K562 (cell line): ENCODE measurements around the gene SH3BP5. TPM values are rescaled to one million over a fixed set of nuclear protein-coding genes. Genes with fewer than 3 reads are reported as not detected.

Experiments
- CBFA2T3 ChIP-seq: fragments of 450-650 bp; IDR thresholded peaks from 2 replicates; pipeline ENCODE4 v1.6.1; 2017
- ERF ChIP-seq: fragments of 450-650 bp; formaldehyde crosslinking; IDR thresholded peaks from 2 replicates; pipeline ENCODE4 v1.4.0; 2020; ENCODE audit warnings: mild to moderate bottlenecking, mixed read lengths
- FOXJ3 ChIP-seq: sonication (generic); formaldehyde crosslinking; IDR thresholded peaks from 2 replicates; pipeline ENCODE4 v1.4.0; 2020; ENCODE audit warnings: mild to moderate bottlenecking, missing genetic modification reagents
- GTF2A2 ChIP-seq: IDR thresholded peaks from 2 replicates; pipeline ENCODE4 v1.6.1; 2016; ENCODE audit warnings: mild to moderate bottlenecking, missing genetic modification characterization, missing compliant biosample characterization
- HEY1 ChIP-seq: fragments of 250-450 bp; sonication (Bioruptor Pico); IDR thresholded peaks from 2 replicates; pipeline ENCODE4 v1.5.0; 2020; ENCODE audit warnings: mild to moderate bottlenecking, moderate library complexity, borderline replicate concordance
- MTA1 ChIP-seq: fragments of 450-650 bp; IDR thresholded peaks from 2 replicates; pipeline ENCODE4 v1.6.1; 2017; ENCODE audit warnings: borderline replicate concordance
- NCOR1 ChIP-seq: fragments of 450-650 bp; IDR thresholded peaks from 2 replicates; pipeline ENCODE4 v1.6.1; 2016; ENCODE audit warnings: mild to moderate bottlenecking, moderate library complexity
- NFE2L1 ChIP-seq: fragments of 450-650 bp; IDR thresholded peaks from 2 replicates; pipeline ENCODE4 v1.6.1; 2016; ENCODE audit warnings: missing genetic modification characterization, low read depth, mild to moderate bottlenecking, missing compliant biosample characterization, moderate library complexity, borderline replicate concordance
- PCBP2 ChIP-seq: fragments of 200-400 bp; formaldehyde crosslinking; IDR thresholded peaks from 2 replicates; pipeline ENCODE4 v1.6.1; 2018; ENCODE audit warnings: low read length, low read depth, mild to moderate bottlenecking, moderate library complexity; ENCODE audit not compliant: poor library complexity, severe bottlenecking
- PHB2 ChIP-seq: fragments of 450-650 bp; IDR thresholded peaks from 2 replicates; pipeline ENCODE4 v1.6.1; 2017; ENCODE audit warnings: low read depth
- POLR3A ChIP-seq: IDR thresholded peaks from 2 replicates; pipeline ENCODE4 v1.6.1; 2011; ENCODE audit warnings: borderline replicate concordance, mild to moderate bottlenecking, moderate library complexity; ENCODE audit not compliant: insufficient read length, insufficient read depth; ENCODE audit errors: extremely low read depth
- RHOXF2B ChIP-seq: fragments of 250-450 bp; sonication (Bioruptor Pico); conservative IDR thresholded peaks from 2 replicates; pipeline ENCODE4 v1.5.1; 2021
- SIN3B ChIP-seq: fragments of 450-650 bp; IDR thresholded peaks from 2 replicates; pipeline ENCODE4 v1.6.1; 2017; ENCODE audit warnings: low read depth, mild to moderate bottlenecking, moderate library complexity
- SMAD1 ChIP-seq: fragments of 150-350 bp; IDR thresholded peaks from 2 replicates; pipeline ENCODE4 v1.6.1; 2014; ENCODE audit warnings: low read length, low read depth; ENCODE audit not compliant: partially characterized antibody
- SMARCE1 ChIP-seq: fragments of 450-650 bp; IDR thresholded peaks from 2 replicates; pipeline ENCODE4 v1.7.1; 2016; ENCODE audit warnings: mild to moderate bottlenecking
- SNRNP70 ChIP-seq: fragments of 200-400 bp; formaldehyde crosslinking; optimal IDR thresholded peaks from 2 replicates; pipeline ENCODE3; 2017; ENCODE audit warnings: low read depth, low read length
- SRSF3 ChIP-seq: fragments of 200-400 bp; formaldehyde crosslinking; IDR thresholded peaks from 2 replicates; pipeline ENCODE4 v1.6.1; 2016; ENCODE audit warnings: mild to moderate bottlenecking, low read length, moderate library complexity; ENCODE audit not compliant: insufficient read depth
- ZNF3 ChIP-seq: fragments of 250-450 bp; sonication (Bioruptor Pico); IDR thresholded peaks from 2 replicates; pipeline ENCODE4 v1.5.0; 2021; ENCODE audit warnings: mild to moderate bottlenecking, moderate library complexity
- ZNF507 ChIP-seq: conservative IDR thresholded peaks from 2 replicates; pipeline ENCODE4 v1.6.1; 2017; ENCODE audit warnings: missing genetic modification characterization, missing compliant biosample characterization
- ZNF780A ChIP-seq: fragments of 250-450 bp; sonication (Bioruptor Pico); IDR thresholded peaks from 2 replicates; pipeline ENCODE4 v1.5.0; 2021; ENCODE audit warnings: mild to moderate bottlenecking
- polyA plus RNA-seq, 8 experiments: library from polyadenylated mRNA; depleted of rRNA in 4 of 8; stranded (reverse) in 5 of 8; unstranded in 3 of 8; fragments of >200 nt; fragmentation: Nextera tagmentation in 2 of 8; fragmentation: Illumina TruSeq in 1 of 8; extraction: Ambion mirVana in 2 of 8; extraction: Trizol in 1 of 8; gene quantifications; 2 replicates each; pipeline versions ENCODE4 v1.2.1 to v1.2.3, GENCODE V29; 2011 to 2014; ENCODE audit warnings: inconsistent platforms in 1 of 8, missing spikeins in 1 of 8
- total RNA-seq, 7 experiments: library from RNA; depleted of rRNA in 6 of 7; stranded (reverse); fragments of >200 nt in 6 of 7; fragmentation: Illumina TruSeq in 2 of 7; extraction: Trizol in 2 of 7; gene quantifications; 2 replicates each; pipeline versions ENCODE4 v1.2.1 to v1.2.3, GENCODE V29; 2011 to 2021; ENCODE audit warnings: low replicate concordance in 1 of 7
- TF ChIP-seq, protein P1 (sequence below): fragments of 250-450 bp; sonication (Bioruptor Pico); IDR thresholded peaks from 2 replicates; pipeline ENCODE4 v1.6.1; 2021; ENCODE audit warnings: mild to moderate bottlenecking
- TF ChIP-seq, protein P2 (sequence below): sonication (generic); formaldehyde crosslinking; IDR thresholded peaks from 2 replicates; pipeline ENCODE4 v1.8.1; 2022; ENCODE audit warnings: missing genetic modification reagents
- TF ChIP-seq, protein P3 (sequence below): sonication (generic); formaldehyde crosslinking; IDR thresholded peaks from 2 replicates; pipeline ENCODE4 v1.8.0; 2022; ENCODE audit warnings: missing genetic modification reagents, mild to moderate bottlenecking, moderate library complexity, borderline replicate concordance
- TF ChIP-seq, protein P4 (sequence below), 2 experiments: fragments of 450-650 bp; conservative IDR thresholded peaks; 2 replicates each; pipeline ENCODE4 v1.6.1; 2017; ENCODE audit warnings: mild to moderate bottlenecking in 2 of 2, moderate library complexity in 2 of 2
- TF ChIP-seq, protein P5 (sequence below): IDR thresholded peaks from 3 replicates; pipeline ENCODE4 v1.6.1; 2011; ENCODE audit warnings: borderline replicate concordance, mild to moderate bottlenecking; ENCODE audit not compliant: insufficient read length, insufficient read depth

Gene SH3BP5
- total and polyA plus RNA-seq, 9 of the 15 experiments (the other 6 are each of a cell fraction or from before 2014, with no cell fraction given), result 2.9 to 29.0 (median 14.9) TPM

DNA sequence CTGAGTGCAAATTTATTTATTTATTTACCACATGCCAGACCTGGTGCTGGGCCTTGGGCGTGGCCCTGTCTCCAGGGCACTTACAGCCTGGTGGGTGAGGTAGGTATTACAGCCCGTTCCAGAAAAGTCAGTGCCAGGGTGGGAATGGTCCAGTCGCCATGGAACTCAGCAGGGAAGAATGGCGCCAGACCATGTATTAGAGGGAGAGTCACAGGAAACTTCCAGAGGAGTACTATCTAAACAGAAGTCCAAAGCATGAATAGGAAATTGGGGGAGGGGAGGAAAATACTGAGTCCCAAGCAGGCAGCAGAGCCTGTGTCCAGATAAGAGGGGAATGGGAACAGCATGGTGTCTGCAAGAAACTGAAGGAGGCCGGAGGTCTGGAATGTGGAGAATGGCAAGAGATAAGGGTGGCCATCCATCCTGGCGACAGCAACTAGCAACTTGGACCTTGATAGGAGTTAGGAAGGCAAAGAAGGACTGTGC, 27.0 kb downstream of the SH3BP5 start (continued):
- peak; percentile 88 for TF ChIP-seq MTA1
- TF ChIP-seq, protein P1, sequence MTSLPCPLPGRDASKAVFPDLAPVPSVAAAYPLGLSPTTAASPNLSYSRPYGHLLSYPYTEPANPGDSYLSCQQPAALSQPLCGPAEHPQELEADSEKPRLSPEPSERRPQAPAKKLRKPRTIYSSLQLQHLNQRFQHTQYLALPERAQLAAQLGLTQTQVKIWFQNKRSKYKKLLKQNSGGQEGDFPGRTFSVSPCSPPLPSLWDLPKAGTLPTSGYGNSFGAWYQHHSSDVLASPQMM (CRISPR knock-in tag), result no peak
- TF ChIP-seq SNRNP70, result no peak
- TF ChIP-seq, protein P2, sequence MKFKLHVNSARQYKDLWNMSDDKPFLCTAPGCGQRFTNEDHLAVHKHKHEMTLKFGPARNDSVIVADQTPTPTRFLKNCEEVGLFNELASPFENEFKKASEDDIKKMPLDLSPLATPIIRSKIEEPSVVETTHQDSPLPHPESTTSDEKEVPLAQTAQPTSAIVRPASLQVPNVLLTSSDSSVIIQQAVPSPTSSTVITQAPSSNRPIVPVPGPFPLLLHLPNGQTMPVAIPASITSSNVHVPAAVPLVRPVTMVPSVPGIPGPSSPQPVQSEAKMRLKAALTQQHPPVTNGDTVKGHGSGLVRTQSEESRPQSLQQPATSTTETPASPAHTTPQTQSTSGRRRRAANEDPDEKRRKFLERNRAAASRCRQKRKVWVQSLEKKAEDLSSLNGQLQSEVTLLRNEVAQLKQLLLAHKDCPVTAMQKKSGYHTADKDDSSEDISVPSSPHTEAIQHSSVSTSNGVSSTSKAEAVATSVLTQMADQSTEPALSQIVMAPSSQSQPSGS (CRISPR knock-in tag), result no peak
- no peak for TF ChIP-seq SRSF3
- no peak for TF ChIP-seq GTF2A2 (tag)
- TF ChIP-seq ZNF780A (CRISPR knock-in tag), result no peak
- peak; percentile 98 for TF ChIP-seq CBFA2T3
- TF ChIP-seq, protein P3, sequence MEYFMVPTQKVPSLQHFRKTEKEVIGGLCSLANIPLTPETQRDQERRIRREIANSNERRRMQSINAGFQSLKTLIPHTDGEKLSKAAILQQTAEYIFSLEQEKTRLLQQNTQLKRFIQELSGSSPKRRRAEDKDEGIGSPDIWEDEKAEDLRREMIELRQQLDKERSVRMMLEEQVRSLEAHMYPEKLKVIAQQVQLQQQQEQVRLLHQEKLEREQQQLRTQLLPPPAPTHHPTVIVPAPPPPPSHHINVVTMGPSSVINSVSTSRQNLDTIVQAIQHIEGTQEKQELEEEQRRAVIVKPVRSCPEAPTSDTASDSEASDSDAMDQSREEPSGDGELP, result no peak; the same call in 1 of the 2 replicates
- TF ChIP-seq, protein P4, sequence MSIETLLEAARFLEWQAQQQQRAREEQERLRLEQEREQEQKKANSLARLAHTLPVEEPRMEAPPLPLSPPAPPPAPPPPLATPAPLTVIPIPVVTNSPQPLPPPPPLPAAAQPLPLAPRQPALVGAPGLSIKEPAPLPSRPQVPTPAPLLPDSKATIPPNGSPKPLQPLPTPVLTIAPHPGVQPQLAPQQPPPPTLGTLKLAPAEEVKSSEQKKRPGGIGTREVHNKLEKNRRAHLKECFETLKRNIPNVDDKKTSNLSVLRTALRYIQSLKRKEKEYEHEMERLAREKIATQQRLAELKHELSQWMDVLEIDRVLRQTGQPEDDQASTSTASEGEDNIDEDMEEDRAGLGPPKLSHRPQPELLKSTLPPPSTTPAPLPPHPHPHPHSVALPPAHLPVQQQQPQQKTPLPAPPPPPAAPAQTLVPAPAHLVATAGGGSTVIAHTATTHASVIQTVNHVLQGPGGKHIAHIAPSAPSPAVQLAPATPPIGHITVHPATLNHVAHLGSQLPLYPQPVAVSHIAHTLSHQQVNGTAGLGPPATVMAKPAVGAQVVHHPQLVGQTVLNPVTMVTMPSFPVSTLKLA (conservative IDR thresholded peaks at IDR 0.05), result peak; percentile 58 to 79; a peak in 3 of 4 replicates
- no peak for TF ChIP-seq FOXJ3 (CRISPR knock-in tag)
- TF ChIP-seq SMAD1, result peak; percentile 27
- no peak for TF ChIP-seq ZNF507 (tag)
- TF ChIP-seq PHB2, result peak; percentile 81
- no peak for TF ChIP-seq NFE2L1 (tag)
- TF ChIP-seq, protein P5, sequence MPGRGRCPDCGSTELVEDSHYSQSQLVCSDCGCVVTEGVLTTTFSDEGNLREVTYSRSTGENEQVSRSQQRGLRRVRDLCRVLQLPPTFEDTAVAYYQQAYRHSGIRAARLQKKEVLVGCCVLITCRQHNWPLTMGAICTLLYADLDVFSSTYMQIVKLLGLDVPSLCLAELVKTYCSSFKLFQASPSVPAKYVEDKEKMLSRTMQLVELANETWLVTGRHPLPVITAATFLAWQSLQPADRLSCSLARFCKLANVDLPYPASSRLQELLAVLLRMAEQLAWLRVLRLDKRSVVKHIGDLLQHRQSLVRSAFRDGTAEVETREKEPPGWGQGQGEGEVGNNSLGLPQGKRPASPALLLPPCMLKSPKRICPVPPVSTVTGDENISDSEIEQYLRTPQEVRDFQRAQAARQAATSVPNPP, result no peak
- no peak for TF ChIP-seq SIN3B
- no peak for TF ChIP-seq ZNF3 (CRISPR knock-in tag)
- peak; percentile 41; the same call in 1 of the 2 replicates for TF ChIP-seq HEY1 (CRISPR knock-in tag)
- peak; percentile 95 for TF ChIP-seq NCOR1
- TF ChIP-seq POLR3A, result no peak
- no peak for TF ChIP-seq PCBP2
- 0 out of 2 replicates have a peak, but pooled peaks have one; percentile 10 for TF ChIP-seq ERF (CRISPR knock-in tag)
- TF ChIP-seq RHOXF2B, result no peak
- TF ChIP-seq SMARCE1, result peak; percentile 94
